PC-9 (cell line): ENCODE measurements around the gene CRYAA.
"Not testable (repeated sequence)": the region's sequence is repeated elsewhere in the genome, so short reads cannot be mapped to it uniquely, and the experiment has no call there.

Source experiments
- EZH2 ChIP-seq: fragments of 200-600 bp; sonication (generic); IDR thresholded peaks from 2 replicates; pipeline ENCODE4 v1.8.0; 2017; ENCODE audit warnings: antibody characterized with exemption, low read depth
- TF ChIP-seq, protein P1 (sequence below): fragments of 200-600 bp; sonication (generic); conservative IDR thresholded peaks from 2 replicates; pipeline ENCODE4 v1.6.1; 2017; ENCODE audit warnings: mixed run types, antibody characterized with exemption, mild to moderate bottlenecking, moderate library complexity

DNA sequence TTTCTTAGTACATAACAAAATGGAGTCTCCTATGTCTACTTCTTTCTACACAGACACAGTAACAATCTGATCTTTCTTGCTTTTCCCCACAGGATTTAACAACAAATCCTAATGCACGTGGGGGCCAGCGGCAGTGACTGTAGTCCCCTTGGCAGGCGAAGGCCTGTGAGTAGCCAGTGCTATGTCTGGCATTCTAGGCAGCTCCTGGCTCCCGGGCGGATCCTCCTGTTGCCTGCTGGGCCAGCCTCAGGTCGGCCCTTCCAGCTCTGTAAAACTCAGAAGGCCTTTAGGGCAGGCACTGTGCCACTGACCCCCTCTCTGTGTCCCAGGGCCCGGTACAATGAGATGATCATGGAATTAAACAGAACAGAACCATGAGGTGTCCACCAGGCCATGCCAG is 20.8 kb upstream of the CRYAA start:
- TF ChIP-seq, protein P1, sequence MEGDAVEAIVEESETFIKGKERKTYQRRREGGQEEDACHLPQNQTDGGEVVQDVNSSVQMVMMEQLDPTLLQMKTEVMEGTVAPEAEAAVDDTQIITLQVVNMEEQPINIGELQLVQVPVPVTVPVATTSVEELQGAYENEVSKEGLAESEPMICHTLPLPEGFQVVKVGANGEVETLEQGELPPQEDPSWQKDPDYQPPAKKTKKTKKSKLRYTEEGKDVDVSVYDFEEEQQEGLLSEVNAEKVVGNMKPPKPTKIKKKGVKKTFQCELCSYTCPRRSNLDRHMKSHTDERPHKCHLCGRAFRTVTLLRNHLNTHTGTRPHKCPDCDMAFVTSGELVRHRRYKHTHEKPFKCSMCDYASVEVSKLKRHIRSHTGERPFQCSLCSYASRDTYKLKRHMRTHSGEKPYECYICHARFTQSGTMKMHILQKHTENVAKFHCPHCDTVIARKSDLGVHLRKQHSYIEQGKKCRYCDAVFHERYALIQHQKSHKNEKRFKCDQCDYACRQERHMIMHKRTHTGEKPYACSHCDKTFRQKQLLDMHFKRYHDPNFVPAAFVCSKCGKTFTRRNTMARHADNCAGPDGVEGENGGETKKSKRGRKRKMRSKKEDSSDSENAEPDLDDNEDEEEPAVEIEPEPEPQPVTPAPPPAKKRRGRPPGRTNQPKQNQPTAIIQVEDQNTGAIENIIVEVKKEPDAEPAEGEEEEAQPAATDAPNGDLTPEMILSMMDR = not testable (repeated sequence)
- TF ChIP-seq EZH2 = not testable (repeated sequence)
